ENCODE results near the gene DDIT4.
"Not testable (repeated sequence)": the region's sequence is repeated elsewhere in the genome, so short reads cannot be mapped to it uniquely, and the experiment has no call there.

The DDIT4 gene

DNA sequence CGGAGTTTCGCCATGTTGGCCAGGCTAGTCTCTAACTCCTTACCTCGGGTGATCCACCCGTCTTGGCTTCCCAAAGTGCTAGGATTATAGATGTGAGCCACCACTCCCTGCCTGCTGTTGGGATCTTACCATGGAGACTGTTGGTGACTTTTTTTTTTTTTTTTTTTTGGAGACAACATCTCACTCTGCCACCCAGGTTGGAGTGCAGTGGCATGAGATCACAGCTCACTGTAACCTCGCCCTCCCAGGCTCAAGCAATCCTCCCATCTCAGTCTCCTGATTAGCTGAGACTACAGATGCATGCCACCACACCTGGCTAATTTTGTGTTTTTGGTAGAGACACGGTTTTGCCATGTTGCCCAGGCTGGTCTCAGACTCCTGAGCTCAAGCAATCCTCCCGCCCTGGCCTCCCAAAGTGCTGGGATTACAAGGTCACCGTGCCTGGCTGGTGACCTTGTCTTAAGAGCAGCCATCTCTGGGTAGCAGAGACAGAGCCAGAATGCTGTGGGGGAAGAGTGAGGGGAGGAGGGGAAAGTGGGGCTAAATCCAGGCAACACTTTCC, 32.0 kb upstream of the DDIT4 start:
- peak overlapping the region; percentile 4 for H3K27ac Mint-ChIP-seq
- intact Hi-C loops (cut with micrococcal nuclease), result no loop called here

GRCh38 chr10:72242675-72243074, 31.0 kb upstream of the DDIT4 start:
- intact Hi-C loops (cut with micrococcal nuclease), result no loop called here
- peaks cover 46% of the 10 kb centered on the region for H3K4me1 Mint-ChIP-seq (ENCODE audit: low read depth)

More for the DNA sequence above, 32.0 kb upstream of the DDIT4 start:
- peaks cover 48% of the 10 kb centered on the region for H3K27me3 Mint-ChIP-seq
- H3K4me1 Mint-ChIP-seq (ENCODE audit: low read depth), result peaks cover 45% of the 10 kb centered on the region
- H3K4me3 Mint-ChIP-seq, result no peak overlapping the region
- H3K36me3 Mint-ChIP-seq (ENCODE audit: low read depth), result peaks cover 7% of the 10 kb centered on the region
- no peaks in the 10 kb centered on the region for H3K9me3 Mint-ChIP-seq

DNA sequence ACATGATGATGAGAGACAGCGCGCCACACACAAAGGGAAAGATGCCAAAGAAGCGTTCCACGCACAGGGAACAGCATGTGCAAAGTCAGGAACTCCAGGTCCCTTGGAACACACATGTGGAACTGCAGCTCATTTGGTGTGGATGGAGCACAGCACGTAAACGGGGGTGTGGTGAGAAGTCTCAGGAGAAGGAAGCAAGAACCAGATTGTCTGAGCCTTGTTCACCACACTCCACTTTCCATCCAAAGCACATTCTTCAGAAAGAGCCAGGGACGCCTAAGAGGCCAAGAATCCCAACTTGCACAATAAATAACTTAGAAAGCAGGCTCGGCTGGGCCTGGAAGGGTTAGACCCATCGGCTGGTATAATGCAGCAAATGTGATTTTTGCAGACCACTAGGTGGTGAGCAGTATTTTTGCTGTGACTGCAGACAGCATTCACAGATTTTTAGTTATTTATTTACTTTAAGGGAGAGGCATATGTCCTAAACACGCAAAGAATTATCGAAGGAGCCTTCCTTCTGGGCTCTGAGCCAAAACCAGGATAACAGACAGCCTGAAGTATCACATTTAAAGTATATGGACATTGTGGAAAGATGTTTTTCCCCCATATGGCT, 29.8 kb upstream of the DDIT4 start:
- Mint-ChIP-seq H3K4me1 (ENCODE audit: low read depth) (peaks cover 58% of the 10 kb centered on the region), H3K36me3 (ENCODE audit: low read depth) (no peaks in the 10 kb centered on the region), H3K27ac (no peak overlapping the region), H3K9me3 (no peaks in the 10 kb centered on the region), H3K27me3 (peaks cover 55% of the 10 kb centered on the region), H3K4me3 (no peak overlapping the region)
- intact Hi-C loops (cut with micrococcal nuclease), result no loop called here

More at GRCh38 chr10:72242675-72243074, 31.0 kb upstream of the DDIT4 start:
- Mint-ChIP-seq H3K36me3 (ENCODE audit: low read depth) (no peaks in the 10 kb centered on the region), H3K27me3 (peaks cover 51% of the 10 kb centered on the region), H3K4me3 (no peak overlapping the region), H3K27ac (peak overlapping the region; percentile 4), H3K9me3 (no peaks in the 10 kb centered on the region)

DNA sequence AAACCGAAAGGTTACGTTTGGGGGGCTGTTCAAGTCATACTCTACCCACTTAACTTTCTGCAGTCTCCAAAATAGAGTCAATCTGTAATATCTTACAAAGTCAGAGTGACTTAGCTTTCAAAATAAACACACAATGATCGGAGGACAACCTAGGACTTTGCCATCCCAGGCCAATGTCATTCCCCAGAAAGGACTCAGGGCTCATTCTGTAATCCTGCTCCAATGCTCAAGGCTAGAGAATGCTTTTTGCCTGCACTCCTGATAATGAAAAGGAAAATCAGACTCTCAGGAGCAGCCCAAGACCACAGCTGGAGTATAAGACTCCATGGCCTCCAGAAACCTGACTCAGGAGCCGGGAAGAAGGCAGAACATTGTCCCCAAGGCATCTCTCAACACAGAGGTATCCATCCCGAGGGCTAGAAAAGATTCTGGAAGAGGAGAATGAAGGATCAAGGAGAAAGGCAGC, 29.1 kb upstream of the DDIT4 start:
- no peak overlapping the region for H3K4me3 Mint-ChIP-seq
- H3K27me3 Mint-ChIP-seq, result peaks cover 55% of the 10 kb centered on the region
- H3K36me3 Mint-ChIP-seq (ENCODE audit: low read depth), result no peaks in the 10 kb centered on the region
- no peak overlapping the region for H3K27ac Mint-ChIP-seq
- H3K4me1 Mint-ChIP-seq (ENCODE audit: low read depth), result peaks cover 55% of the 10 kb centered on the region
- intact Hi-C loops (cut with micrococcal nuclease), result no loop called here
- H3K9me3 Mint-ChIP-seq, result no peaks in the 10 kb centered on the region

DNA sequence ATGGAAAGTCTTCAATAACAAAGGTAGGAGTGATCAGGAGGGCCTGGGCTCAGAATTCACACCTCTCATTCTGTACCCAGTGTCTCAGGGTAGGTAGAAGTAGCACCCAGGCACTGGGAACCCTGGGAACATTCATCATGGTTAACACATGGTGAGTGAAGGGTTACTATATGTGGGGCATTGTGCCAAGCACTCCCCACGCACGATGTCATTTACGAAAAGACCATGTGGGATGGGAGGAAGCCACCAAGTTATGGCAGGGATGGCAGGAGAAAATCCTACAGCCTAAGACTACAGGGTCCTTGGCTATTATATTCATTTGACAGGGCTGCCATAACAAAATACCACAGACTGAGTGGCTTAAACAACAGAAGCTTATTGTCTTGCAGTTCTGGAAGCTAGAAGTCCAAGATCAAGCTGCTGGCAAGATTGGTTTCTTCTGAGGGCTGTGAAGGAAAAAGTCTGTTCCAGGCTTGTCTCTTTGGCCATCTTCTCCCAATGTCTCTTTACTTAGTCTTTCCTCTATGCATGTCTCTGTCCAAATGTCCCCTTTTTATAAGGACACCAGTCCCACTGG, 27.7 kb upstream of the DDIT4 start:
- intact Hi-C loops (cut with micrococcal nuclease), result no loop called here
- Mint-ChIP-seq H3K4me3 (no peak overlapping the region), H3K4me1 (ENCODE audit: low read depth) (peaks cover 49% of the 10 kb centered on the region), H3K36me3 (ENCODE audit: low read depth) (no peaks in the 10 kb centered on the region), H3K9me3 (no peaks in the 10 kb centered on the region), H3K27me3 (peaks cover 51% of the 10 kb centered on the region), H3K27ac (no peak overlapping the region)

GRCh38 chr10:72248468-72249151, 25.1 kb upstream of the DDIT4 start:
- Mint-ChIP-seq H3K4me3 (peak overlapping the region; percentile 9), H3K27me3 (peaks cover 49% of the 10 kb centered on the region), H3K9me3 (no peaks in the 10 kb centered on the region), H3K36me3 (ENCODE audit: low read depth) (no peaks in the 10 kb centered on the region), H3K27ac (no peak overlapping the region), H3K4me1 (ENCODE audit: low read depth) (peaks cover 33% of the 10 kb centered on the region)
- intact Hi-C loops (cut with micrococcal nuclease), result no loop called here

DNA sequence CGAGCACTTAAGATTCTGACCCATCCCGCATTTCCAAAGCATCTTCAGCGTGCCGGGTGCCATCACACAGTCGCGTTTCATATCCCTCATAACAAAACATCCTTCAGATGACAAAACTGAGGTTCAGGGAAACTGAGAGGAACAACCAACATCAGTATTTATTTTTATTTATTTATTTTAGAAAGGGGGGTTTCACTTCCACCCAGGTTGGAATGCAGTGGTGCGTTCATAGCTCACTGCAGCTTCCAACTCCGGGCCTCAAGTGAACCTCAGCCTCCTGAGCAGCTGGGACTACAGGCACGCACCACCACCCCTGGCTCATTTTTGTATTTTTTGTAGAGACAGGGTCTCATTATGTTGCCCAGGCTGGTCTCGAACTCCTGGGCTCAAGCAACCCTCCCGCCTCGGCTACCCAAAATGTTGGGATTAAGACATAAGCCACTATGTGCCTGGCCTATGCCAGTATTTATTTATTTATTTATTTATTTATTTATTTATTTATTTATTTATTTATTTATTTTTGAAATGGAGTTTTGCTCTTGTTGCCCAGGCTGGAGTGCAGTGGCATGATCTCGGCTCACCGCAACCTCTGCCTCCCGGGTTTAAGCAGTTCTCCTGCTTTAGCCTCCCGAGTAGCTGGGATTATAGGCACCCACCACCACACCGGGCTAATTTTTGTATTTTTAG, 24.4 kb upstream of the DDIT4 start:
- H3K9me3 Mint-ChIP-seq; H3K36me3 Mint-ChIP-seq (ENCODE audit: low read depth); H3K4me3 Mint-ChIP-seq; H3K27ac Mint-ChIP-seq; intact Hi-C loops (cut with micrococcal nuclease): not testable (repeated sequence)
- Mint-ChIP-seq H3K4me1 (ENCODE audit: low read depth) (peaks cover 28% of the 10 kb centered on the region), H3K27me3 (peaks cover 48% of the 10 kb centered on the region)

DNA sequence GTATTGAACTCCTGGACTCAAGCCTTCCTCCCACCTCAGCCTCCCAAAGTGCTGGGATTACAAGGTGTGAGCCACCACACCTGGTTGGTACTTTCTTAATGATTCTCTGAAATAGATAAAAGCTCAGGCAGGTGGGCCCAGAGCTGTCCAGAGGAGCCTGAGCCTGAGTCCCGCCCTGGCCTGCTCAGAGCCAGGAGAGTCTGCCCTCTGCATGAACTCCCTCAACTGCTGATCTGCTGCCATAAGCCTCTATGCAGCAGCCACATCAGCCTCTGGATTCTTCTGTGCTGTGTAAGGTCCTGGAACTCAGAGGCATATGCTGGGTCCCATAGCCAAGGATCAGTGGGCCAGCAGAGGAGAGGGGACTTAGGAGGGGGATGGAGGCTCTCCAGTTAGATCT, 23.1 kb upstream of the DDIT4 start:
- Mint-ChIP-seq H3K4me3 (no peak overlapping the region), H3K27me3 (peaks cover 40% of the 10 kb centered on the region)
- intact Hi-C loops (cut with micrococcal nuclease), result no loop called here

GRCh38 chr10:72251635-72252034, 22.1 kb upstream of the DDIT4 start:
- H3K27me3 Mint-ChIP-seq, result peaks cover 42% of the 10 kb centered on the region
- no peaks in the 10 kb centered on the region for H3K9me3 Mint-ChIP-seq
- no peak overlapping the region for H3K4me3 Mint-ChIP-seq
- H3K4me1 Mint-ChIP-seq (ENCODE audit: low read depth), result peaks cover 37% of the 10 kb centered on the region
- intact Hi-C loops (cut with micrococcal nuclease), result no loop called here
- no peaks in the 10 kb centered on the region for H3K36me3 Mint-ChIP-seq (ENCODE audit: low read depth)
- H3K27ac Mint-ChIP-seq, result no peak overlapping the region

More for the DNA sequence above, 23.1 kb upstream of the DDIT4 start:
- H3K9me3 Mint-ChIP-seq, result no peaks in the 10 kb centered on the region
- H3K4me1 Mint-ChIP-seq (ENCODE audit: low read depth), result peaks cover 33% of the 10 kb centered on the region
- no peaks in the 10 kb centered on the region for H3K36me3 Mint-ChIP-seq (ENCODE audit: low read depth)
- no peak overlapping the region for H3K27ac Mint-ChIP-seq

DNA sequence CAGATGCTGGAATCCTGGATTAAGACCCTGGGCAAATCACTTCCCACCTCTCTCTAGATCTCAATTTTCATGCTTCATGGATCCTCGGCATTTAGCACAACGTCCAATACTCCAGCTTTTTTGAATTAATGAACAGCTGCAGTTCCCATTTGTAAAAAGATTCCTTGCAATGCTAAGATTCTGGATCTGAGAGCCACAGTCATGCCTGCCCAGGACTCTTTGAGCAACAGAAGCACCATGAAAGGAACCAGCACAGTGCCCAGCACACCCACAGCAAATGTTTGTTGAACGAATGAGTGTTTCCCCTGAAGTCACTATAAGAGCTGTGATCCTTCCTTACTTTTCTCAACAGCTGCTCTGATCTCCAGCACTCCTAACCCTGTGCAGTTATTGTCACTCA, 20.8 kb upstream of the DDIT4 start:
- Mint-ChIP-seq H3K27me3 (peaks cover 36% of the 10 kb centered on the region), H3K36me3 (ENCODE audit: low read depth) (no peaks in the 10 kb centered on the region), H3K4me1 (ENCODE audit: low read depth) (peaks cover 42% of the 10 kb centered on the region), H3K4me3 (no peak overlapping the region), H3K9me3 (no peaks in the 10 kb centered on the region), H3K27ac (no peak overlapping the region)
- intact Hi-C loops (cut with micrococcal nuclease), result no loop called here

DNA sequence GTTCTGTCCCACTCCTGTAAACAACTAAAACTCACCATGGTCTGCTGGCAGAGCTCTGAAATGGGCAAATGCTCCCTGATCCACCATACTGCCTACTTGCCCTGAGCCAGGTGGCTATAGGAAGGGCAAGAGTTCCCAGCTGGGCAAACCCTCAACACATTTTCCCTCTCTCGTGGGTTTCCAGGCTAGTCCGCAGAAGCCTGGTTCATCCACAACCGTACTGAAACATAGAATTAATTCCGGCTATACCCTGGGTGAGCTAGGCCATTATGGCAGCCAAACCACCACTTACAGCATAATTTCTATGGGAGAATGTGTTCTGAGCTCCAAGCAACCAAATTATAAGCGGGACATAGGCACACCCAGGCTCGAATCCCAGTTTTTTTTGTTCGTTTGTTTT, 20.1 kb upstream of the DDIT4 start:
- H3K9me3 Mint-ChIP-seq, result no peaks in the 10 kb centered on the region
- H3K4me3 Mint-ChIP-seq, result no peak overlapping the region

DNA sequence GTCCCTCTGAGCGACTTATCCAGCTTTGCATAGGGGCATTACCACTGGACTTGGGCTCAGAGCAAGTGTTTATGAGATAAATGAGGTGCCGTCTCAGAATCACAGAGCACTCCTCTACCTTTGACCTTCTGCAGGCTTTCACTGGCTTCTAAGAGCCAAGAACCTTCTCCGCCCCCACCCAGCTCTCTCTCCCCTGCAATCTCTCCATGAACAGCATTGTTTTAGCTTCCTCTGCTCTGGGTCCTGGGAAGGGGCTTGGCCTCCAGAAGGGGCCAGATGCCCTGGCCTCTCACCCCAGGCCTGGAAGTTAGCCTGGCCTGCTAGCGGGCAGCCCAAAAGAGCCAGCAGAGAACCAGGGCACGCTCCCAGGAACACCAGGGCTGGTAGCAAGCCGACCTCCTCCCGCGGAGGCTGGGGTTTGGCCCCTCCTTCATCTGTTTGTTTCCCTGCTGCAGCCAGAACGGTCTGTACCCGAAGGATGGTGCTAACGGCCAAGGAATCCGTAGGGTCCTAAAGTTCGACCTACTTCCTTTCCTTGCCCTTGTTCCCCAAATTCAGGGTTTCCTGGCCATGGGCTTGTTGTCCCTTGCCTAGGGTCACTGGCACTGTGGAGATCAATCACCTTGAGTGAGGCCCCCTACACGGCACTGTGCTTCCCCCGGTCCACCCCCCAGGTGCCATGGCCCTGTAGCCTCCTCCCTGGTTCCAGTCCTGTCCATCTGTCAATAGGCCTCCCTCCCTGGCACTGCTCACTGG, 18.7 kb upstream of the DDIT4 start:
- Mint-ChIP-seq H3K9me3 (no peaks in the 10 kb centered on the region), H3K27ac (no peak overlapping the region), H3K4me1 (ENCODE audit: low read depth) (peaks cover 42% of the 10 kb centered on the region), H3K4me3 (peak overlapping the region; percentile 63), H3K36me3 (ENCODE audit: low read depth) (no peaks in the 10 kb centered on the region), H3K27me3 (peaks cover 37% of the 10 kb centered on the region)
- intact Hi-C loops (cut with micrococcal nuclease), result loop anchor here (5.0 kb wide), 1 partner anchor 77 kb away; no protein-coding TSS in a partner anchor

More for the DNA sequence above, 20.1 kb upstream of the DDIT4 start:
- H3K27ac Mint-ChIP-seq, result no peak overlapping the region
- peaks cover 36% of the 10 kb centered on the region for H3K27me3 Mint-ChIP-seq
- peaks cover 37% of the 10 kb centered on the region for H3K4me1 Mint-ChIP-seq (ENCODE audit: low read depth)
- intact Hi-C loops (cut with micrococcal nuclease), result no loop called here
- H3K36me3 Mint-ChIP-seq (ENCODE audit: low read depth), result no peaks in the 10 kb centered on the region

Data from dendritic cell treated with granulocyte-macrophage colony-stimulating factor and Interleukin-4, amounts not matched to agents 40 ng/mL and 50 ng/mL, for 4 days (primary cell).